ENCODE results near the gene LRRK1. TPM values are rescaled to one million over a fixed set of nuclear protein-coding genes. Genes with fewer than 3 reads are reported as not detected.

The LRRK1 gene
- polyA plus RNA-seq, 1 experiment = 16.9 TPM

GRCh38 chr15:101113114-101114005 lies 194.2 kb downstream of the LRRK1 start:
- CTCF ChIA-PET = no interaction called here
- no peak for DNase-seq (ENCODE audit: low read depth)
- Histone ChIP-seq H3K4me3 (ENCODE audit: low read depth, low read length) (no peak overlapping the region), H3K36me3 (ENCODE audit: control insufficient read depth, insufficient read depth, low read length) (no peaks in the 10 kb centered on the region), H3K27me3 (ENCODE audit: control insufficient read depth, insufficient read depth, low read length) (no peaks in the 10 kb centered on the region; the same call in 1 of the 2 replicates)
- POLR2A ChIA-PET = no interaction called here
- TF ChIP-seq CTCF (IDR thresholded peaks at IDR 0.05; ENCODE audit: insufficient read depth, low read depth, low read length) = no peak

- no peak for DNase-seq (ENCODE audit: low read depth)
- ChIA-PET CTCF (interaction anchor here (0.7 kb wide), 1 partner anchor 75 kb away, joined by 5 read pairs; no protein-coding TSS in a partner anchor), POLR2A (no interaction called here)
- H3K27me3 ChIP-seq (ENCODE audit: control insufficient read depth, insufficient read depth, low read length) = no peaks in the 10 kb centered on the region; the same call in 1 of the 2 replicates
- TF ChIP-seq CTCF (IDR thresholded peaks at IDR 0.05; ENCODE audit: insufficient read depth, low read depth, low read length) = no peak
- no peak overlapping the region for H3K4me3 ChIP-seq (ENCODE audit: low read depth, low read length)
- H3K36me3 ChIP-seq (ENCODE audit: control insufficient read depth, insufficient read depth, low read length) = no peaks in the 10 kb centered on the region
Measured at GRCh38 chr15:101114166-101114565, 195.0 kb downstream of the LRRK1 start.

- TF ChIP-seq CTCF (IDR thresholded peaks at IDR 0.05; ENCODE audit: insufficient read depth, low read depth, low read length) = no peak
- no peaks in the 10 kb centered on the region; the same call in 1 of the 2 replicates for H3K27me3 ChIP-seq (ENCODE audit: control insufficient read depth, insufficient read depth, low read length)
- CTCF ChIA-PET = interaction anchor here (0.7 to 1.2 kb wide), 3 partner anchors 13 to 75 kb away, joined by 3 to 5 read pairs (median 3); no protein-coding TSS in a partner anchor
- POLR2A ChIA-PET = no interaction called here
- H3K4me3 ChIP-seq (ENCODE audit: low read depth, low read length) = no peak overlapping the region
- DNase-seq (ENCODE audit: low read depth) = no peak
- no peaks in the 10 kb centered on the region for H3K36me3 ChIP-seq (ENCODE audit: control insufficient read depth, insufficient read depth, low read length)
Measured at GRCh38 chr15:101114610-101115009, 195.5 kb downstream of the LRRK1 start.

GRCh38 chr15:101115393-101115785 lies 196.2 kb downstream of the LRRK1 start:
- H3K36me3 ChIP-seq (ENCODE audit: control insufficient read depth, insufficient read depth, low read length) = no peaks in the 10 kb centered on the region
- no peaks in the 10 kb centered on the region; the same call in 1 of the 2 replicates for H3K27me3 ChIP-seq (ENCODE audit: control insufficient read depth, insufficient read depth, low read length)
- ChIA-PET CTCF (interaction anchor here (0.9 to 1.3 kb wide), 4 partner anchors 10 to 143 kb away, joined by 3 to 4 read pairs (median 3); no protein-coding TSS in a partner anchor), POLR2A (no interaction called here)
- TF ChIP-seq CTCF (IDR thresholded peaks at IDR 0.05; ENCODE audit: insufficient read depth, low read depth, low read length) = no peak
- no peak for DNase-seq (ENCODE audit: low read depth)
- H3K4me3 ChIP-seq (ENCODE audit: low read depth, low read length) = no peak overlapping the region

Data from BJ (cell line).